Measurements from ENCODE around the gene ZG16B. TPM values are rescaled to one million over a fixed set of nuclear protein-coding genes. Genes with fewer than 3 reads are reported as not detected.

ZG16B gene, protein sequence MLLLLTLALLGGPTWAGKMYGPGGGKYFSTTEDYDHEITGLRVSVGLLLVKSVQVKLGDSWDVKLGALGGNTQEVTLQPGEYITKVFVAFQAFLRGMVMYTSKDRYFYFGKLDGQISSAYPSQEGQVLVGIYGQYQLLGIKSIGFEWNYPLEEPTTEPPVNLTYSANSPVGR
- total RNA-seq (1 to 10 TPM in 5 of 7 donors, under 1 TPM in 1, not detected in 1; 0.79 to 3.8 (median 1.5) TPM), polyA plus RNA-seq (1 to 10 TPM in 2 of 3 donors, under 1 TPM in 1; 0.73 to 1.6 (median 1.5) TPM)
- long read RNA-seq, donor 1, partial matches to known transcripts, result 0 of 2 reads
- long read RNA-seq, donor 1, other reads (novel, unspliced or antisense), result 0 of 2 reads
- long read RNA-seq, donor 2, partial matches to known transcripts, result 0 of 2 reads
- long read RNA-seq, donor 2, other reads (novel, unspliced or antisense), result 0 of 2 reads

DNA sequence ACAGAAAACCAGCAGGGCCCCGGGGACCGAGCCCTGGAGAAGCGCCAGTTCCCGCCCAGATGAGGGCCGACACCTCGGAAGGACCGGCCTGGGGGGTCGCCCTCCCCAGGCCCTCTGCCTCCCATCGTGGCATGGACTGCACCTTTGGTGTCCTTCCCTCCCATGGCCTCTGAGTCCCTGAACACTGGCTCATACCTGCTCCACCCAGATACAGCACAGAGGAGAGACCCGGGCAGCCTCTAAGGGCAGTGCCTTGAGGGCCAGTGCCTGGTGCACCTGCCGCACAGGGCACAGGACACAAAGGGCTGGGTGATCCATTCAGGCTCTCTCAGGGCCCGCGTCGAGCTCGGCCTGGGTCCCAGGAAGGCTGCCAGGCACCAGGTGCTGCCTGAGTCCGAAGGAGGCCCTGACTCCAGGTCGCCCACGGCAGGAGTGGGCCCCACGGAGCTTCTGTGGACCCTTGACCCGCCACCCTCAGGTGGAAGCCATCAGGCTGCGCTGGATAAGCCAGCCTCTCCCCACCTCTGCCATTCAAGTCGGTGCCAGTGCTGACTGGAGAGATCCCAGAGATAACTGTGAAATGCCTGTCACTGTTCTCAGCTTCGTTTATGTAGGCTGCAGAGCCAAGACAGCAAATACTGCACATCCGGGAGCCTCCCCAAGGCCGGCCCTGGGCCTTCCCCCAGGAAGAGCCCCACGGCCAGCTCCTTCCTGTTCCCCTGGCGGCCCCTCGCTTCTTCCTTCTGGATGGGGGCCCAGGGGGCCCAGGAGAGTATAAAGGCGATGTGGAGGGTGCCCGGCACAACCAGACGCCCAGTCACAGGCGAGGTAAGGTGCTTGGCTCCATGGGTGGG lies at the start of gene ZG16B:
Gene ZG16B (plus strand): TSS at position 803 of the 854 bp plus-strand sequence. CDS start 139 bp downstream, outside the sequence.
- 40 to 65% (median 50%) methylated on average over 17 to 32 of the region's 32 CpGs for WGBS, 5 donors
- DNase-seq, result peak; percentile 72
- TF ChIP-seq POLR2AphosphoS5 (IDR thresholded peaks at IDR 0.05), result peak; percentile 15 to 56 (median 42)
- TF ChIP-seq, protein P1, sequence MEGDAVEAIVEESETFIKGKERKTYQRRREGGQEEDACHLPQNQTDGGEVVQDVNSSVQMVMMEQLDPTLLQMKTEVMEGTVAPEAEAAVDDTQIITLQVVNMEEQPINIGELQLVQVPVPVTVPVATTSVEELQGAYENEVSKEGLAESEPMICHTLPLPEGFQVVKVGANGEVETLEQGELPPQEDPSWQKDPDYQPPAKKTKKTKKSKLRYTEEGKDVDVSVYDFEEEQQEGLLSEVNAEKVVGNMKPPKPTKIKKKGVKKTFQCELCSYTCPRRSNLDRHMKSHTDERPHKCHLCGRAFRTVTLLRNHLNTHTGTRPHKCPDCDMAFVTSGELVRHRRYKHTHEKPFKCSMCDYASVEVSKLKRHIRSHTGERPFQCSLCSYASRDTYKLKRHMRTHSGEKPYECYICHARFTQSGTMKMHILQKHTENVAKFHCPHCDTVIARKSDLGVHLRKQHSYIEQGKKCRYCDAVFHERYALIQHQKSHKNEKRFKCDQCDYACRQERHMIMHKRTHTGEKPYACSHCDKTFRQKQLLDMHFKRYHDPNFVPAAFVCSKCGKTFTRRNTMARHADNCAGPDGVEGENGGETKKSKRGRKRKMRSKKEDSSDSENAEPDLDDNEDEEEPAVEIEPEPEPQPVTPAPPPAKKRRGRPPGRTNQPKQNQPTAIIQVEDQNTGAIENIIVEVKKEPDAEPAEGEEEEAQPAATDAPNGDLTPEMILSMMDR (IDR thresholded peaks at IDR 0.05 in 8 of 11, conservative IDR thresholded peaks at IDR 0.05 in 3 of 11), result no peak
- Histone ChIP-seq H3K4me1 (peaks cover 0 to 30% (median 10%) of the 10 kb centered on the region in 6 donors), H3K27me3 (replicated peaks in 1 of 7) (peaks cover 0 to 54% (median 0%) of the 10 kb centered on the region in 7 donors), H3K4me3 (peak within 1 kb of the TSS in 1 of 8 donors; percentile 17), H3K27ac (peak within 1 kb of the TSS in 4 of 8 donors; percentile 28 to 66 (median 48)), H3K9me3 (no peaks in the 10 kb centered on the region), H3K36me3 (no peaks in the 10 kb centered on the region)
- intact Hi-C loops (cut with DNase I; ENCODE audit: low total_unique reads), result no loop called here

DNA sequence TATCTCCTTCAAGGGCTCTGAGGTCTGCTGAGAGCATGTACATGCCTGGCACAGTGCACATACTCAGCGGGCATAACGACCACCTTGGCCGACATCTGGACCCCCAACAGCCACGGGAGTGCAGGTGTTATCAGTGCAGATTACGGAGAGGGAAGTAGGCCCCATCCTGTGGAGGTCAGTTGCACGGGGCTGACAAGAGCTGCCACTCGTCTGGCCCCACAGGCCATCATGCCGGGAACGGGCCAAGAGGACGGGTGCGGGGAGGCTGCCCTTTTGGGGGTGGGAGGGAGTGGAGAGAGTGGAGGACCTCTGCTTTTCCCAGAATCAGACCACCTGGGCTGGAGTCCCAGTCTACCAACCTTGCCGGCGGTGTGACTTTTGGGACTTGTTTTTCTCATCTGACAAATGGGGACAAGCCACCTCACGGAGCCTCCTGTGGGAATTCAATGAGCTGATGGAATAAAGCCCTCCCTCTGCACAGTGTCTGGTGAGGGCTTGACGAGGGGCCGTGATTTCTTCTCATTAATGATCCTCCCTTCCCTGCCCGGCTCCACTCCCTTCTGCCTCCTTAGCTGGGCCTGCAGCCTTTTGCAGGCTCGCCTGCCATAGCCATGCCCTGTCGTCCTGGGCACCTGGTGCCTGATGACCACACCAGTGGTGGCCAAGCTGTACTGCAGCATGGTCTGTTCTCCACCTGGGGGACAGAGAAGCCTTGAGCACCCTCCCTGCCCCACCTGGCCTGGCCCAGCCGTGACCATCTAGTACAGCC lies 47.3 kb upstream of the ZG16B start:
- H3K4me1 ChIP-seq, result peaks cover 15 to 40% (median 32%) of the 10 kb centered on the region in 6 donors
- H3K27ac ChIP-seq, result no peak overlapping the region
- H3K27me3 ChIP-seq (replicated peaks in 1 of 7), result peaks cover 0 to 33% (median 22%) of the 10 kb centered on the region in 7 donors
- no peak overlapping the region for H3K4me3 ChIP-seq
- peak; percentile 49 for DNase-seq
- no peaks in the 10 kb centered on the region for H3K9me3 ChIP-seq
- TF ChIP-seq POLR2A (IDR thresholded peaks at IDR 0.05) (no peak), POLR2AphosphoS5 (IDR thresholded peaks at IDR 0.05) (no peak)
- WGBS, 5 donors, result 70 to 84% (median 81%) methylated on average over 13 to 20 of the region's 20 CpGs
- intact Hi-C loops (cut with DNase I; ENCODE audit: low total_unique reads), result no loop called here
- H3K36me3 ChIP-seq, result no peaks in the 10 kb centered on the region

DNA sequence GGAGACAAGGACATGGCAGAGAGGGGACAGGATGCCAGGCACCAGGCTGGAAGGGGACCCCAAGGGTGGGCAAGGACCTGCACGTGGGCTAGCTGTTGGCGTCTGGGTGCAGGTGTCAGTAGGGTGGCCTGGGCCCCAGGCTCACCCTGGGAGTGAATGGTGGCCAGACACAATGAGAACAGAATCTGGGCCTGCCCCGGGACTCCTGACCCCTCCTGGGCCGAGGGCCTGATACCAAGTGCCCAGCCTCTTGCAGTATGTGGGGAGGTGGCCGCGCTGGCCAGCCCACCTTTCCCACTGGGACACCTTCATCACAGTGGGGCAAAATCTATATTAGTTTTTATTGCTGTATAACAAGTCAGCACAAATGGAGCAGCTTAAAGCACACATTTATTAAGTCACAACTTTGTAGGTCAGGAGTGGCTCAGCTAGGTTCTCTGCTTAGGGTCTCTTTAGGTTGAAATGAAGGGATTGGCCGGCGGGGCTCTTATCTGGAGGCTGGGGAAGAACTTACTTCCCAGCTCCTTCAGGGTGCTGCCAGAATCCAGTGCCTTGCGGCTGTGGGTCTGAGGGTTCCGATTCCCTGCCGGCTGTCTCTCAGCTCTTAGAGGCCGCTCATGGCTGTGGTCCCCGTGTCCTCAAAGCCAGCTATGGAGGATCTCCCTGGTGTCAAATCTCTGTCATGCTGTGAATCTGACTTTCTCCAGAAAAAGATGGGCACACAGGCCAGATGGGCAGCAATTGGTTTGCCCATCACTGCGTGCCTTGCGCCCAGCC lies 46.3 kb upstream of the ZG16B start:
- Histone ChIP-seq H3K27me3 (replicated peaks in 1 of 7) (peaks cover 0 to 43% (median 32%) of the 10 kb centered on the region in 7 donors), H3K4me1 (peaks cover 7 to 31% (median 24%) of the 10 kb centered on the region in 6 donors), H3K4me3 (no peak overlapping the region), H3K36me3 (no peaks in the 10 kb centered on the region), H3K9me3 (no peaks in the 10 kb centered on the region), H3K27ac (no peak overlapping the region)
- peak; percentile 53 for DNase-seq
- 89 to 95% (median 92%) methylated on average over 15 of the region's 15 CpGs for WGBS, 5 donors
- TF ChIP-seq, protein P1 (IDR thresholded peaks at IDR 0.05 in 8 of 11, conservative IDR thresholded peaks at IDR 0.05 in 3 of 11), result no peak
- TF ChIP-seq POLR2AphosphoS5 (IDR thresholded peaks at IDR 0.05) (no peak), POLR2A (IDR thresholded peaks at IDR 0.05) (no peak)
- intact Hi-C loops (cut with DNase I; ENCODE audit: low total_unique reads), result no loop called here

Data from spleen (tissue), 13 donors.